Right lung (tissue), 5 donors: ENCODE measurements around the gene GNG7. TPM values are rescaled to one million over a fixed set of nuclear protein-coding genes. Genes with fewer than 3 reads are reported as not detected.
"Not testable (repeated sequence)": the region's sequence is repeated elsewhere in the genome, so short reads cannot be mapped to it uniquely, and the experiment has no call there.

Experiments used
- DNase-seq, 2 donors: peaks; one replicate each; pipeline ENCODE4 v3.0.0-alpha.2; 2013
- polyA plus RNA-seq, 5 donors: library from polyadenylated mRNA; unstranded; fragments of 120-200 nt; gene quantifications; one replicate each; pipeline versions ENCODE4 v1.2.1 to v1.2.3, GENCODE V29; 2013; ENCODE audit warnings: inconsistent platforms in 1 of 5, low replicate concordance in 1 of 5; ENCODE audit not compliant: insufficient read length in 5 of 5, insufficient read depth in 1 of 5

GNG7 gene
- polyA plus RNA-seq, 5 donors = 4.5 to 7.1 (median 5.8) TPM

DNA sequence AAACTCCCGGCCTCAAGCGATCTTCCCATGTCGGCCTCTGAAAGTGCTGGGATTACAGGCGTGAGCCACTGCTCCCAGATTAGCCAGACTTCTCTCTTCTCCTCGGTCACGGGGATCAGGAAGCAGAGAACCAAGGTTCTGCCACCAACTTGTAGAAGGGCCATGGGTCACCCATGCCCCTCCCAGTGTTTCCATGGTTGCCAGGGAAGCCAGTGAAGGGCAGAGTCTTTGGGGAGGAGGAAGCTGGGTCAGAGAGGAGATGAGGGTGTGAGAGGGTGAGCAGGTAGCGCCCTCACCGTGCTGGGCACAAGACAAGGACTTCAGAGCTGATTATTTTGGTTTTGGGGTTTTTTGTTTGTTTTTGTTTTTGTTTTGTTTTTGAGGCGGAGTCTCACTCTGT lies 77.1 kb downstream of the GNG7 start:
- no peak for DNase-seq

DNA sequence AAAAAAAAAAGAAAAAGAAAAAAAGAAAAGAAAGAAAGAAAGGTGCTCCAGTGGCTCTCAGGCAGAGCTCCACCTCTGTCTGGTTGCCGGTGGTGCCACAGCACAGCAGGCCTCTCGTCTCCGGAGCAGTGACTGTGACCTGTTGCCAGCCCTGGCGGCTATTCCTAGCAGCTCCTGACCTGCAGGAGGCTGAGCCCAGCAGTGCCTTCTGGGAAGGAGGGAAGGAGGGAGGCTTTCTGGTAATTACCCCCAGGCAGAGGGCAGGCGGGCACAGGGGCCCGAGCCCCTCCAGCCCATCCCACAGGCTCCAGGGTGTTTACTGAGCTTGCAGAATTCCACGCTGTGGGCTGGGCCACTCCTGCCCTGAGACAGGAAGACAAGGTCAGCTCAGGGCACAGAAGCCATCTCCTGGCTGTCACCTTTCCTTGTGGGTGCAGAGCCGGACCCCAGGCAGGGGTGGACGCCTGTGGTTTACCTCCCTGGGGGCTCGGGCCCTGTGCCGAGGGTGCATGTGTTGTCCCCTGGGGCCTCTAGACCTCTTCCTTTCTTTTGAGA lies 77.9 kb downstream of the GNG7 start:
- DNase-seq = no peak

DNA sequence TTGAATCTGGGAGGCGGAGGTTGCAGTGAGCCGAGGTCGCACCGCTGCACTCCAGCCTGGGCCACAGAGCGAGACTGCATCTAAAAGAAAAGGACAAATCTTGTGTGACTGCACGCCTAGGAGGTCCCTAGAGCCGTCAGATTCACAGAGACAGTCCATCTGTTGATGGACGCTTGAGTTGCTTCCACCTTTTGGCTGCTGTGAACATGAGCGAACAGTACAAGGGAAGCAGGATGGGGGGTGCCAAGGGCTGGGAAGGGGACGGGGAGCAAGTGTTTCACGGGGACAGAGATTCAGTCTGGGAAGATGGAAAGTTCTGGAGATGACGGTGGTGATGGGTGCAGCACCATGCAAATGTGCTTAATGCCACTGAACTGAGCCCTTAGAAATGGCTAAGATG lies 78.7 kb downstream of the GNG7 start:
- no peak for DNase-seq

DNA sequence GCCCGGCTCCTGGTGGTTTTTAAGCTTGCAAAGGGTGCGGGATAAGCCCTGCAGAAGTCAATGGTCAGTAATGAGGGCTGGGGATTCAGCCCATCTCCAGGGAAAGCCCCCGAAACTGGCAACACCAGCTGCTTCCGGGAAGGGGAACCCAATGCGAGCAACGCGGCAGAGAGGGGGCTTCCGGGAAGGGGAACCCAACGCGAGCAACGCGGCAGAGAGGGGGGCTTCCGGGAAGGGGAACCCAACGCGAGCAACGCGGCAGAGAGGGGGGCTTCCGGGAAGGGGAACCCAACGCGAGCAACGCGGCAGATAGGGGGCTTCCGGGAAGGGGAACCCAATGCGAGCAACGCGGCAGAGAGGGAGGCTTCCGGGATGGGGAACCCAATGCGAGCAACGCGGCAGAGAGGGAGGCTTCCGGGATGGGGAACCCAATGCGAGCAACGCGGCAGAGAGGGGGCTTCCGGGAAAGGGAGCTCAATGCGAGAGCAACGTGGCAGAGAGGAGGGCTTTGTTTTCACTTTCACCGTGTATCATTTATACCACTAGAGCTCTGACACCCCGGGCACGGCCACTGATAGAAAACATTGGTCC lies 80.0 kb downstream of the GNG7 start:
- DNase-seq = not testable (repeated sequence)

DNA sequence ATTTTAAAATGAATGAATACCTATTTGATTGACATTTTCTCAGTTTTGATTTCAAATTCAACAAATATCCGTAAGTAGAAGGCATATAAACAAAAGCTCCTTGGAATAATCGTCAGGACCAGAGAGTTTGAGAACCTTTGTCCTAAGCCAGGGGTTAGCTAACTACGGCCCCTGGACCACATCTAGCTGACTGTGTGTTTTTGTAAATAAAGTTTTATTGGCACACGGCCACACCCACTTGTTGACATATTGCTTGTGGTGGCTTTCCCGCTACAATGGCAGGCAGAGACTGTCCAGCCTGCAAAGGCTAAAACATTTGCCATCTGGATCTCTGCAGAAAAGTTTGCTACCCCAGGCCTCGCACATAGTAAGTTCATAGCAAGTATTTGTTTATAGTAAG lies 83.4 kb downstream of the GNG7 start:
- DNase-seq = no peak

DNA sequence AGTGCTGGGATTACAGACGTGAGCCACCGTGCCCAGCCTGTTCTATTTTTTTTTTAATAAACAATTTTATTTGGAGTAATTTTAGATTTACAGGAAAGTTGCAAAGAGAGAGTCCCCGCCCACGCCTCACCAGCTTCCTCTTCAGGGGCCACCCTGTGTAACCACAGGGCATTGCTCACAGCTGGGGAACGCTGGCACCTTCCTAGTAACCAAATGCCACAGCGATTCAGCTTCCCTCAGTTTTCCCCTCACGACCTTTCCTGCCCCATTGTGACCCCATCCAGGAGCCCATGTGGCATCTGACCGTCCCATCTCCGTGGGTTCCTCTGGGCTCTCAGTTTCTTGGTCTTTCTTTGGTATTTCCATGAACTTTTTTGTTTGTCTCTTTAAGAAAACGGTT lies 83.9 kb downstream of the GNG7 start:
- no peak for DNase-seq

DNA sequence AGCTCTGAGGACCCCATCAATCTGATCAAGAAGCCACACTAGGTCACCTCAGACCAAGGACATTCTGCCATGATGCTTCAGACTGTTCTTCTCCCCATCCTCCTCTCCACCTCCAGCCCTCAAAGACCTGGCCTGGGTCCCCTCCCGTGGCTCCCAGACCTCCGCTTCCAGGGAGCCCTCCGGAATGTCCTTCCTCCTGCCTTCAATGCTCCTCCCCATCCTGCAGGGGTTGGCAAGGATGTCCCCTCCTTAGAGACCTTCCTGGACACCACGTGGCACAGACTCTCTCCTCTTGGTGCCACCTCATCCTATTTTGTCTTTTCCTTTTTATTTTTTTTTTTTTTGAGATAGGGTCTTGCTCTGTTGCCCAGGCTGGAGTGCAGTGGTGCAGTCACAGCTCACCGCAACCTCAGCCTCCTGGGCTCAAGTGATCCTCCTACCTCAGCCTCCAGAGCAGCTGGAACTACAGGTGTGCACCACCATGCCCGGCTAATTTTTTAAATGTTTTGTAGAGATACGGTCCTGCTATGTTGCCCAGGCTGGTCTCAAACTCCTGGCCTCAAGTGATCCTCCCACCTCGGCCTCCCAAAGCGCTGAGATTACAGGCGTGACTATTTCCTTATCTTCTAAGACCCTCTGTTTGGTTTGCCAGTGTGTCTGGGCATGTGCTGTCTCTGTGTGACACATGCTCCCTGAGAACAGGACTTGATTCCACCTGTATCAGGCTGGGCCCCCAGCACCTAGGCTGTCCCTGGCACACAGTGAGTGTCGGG lies 84.9 kb downstream of the GNG7 start:
- DNase-seq = no peak

DNA sequence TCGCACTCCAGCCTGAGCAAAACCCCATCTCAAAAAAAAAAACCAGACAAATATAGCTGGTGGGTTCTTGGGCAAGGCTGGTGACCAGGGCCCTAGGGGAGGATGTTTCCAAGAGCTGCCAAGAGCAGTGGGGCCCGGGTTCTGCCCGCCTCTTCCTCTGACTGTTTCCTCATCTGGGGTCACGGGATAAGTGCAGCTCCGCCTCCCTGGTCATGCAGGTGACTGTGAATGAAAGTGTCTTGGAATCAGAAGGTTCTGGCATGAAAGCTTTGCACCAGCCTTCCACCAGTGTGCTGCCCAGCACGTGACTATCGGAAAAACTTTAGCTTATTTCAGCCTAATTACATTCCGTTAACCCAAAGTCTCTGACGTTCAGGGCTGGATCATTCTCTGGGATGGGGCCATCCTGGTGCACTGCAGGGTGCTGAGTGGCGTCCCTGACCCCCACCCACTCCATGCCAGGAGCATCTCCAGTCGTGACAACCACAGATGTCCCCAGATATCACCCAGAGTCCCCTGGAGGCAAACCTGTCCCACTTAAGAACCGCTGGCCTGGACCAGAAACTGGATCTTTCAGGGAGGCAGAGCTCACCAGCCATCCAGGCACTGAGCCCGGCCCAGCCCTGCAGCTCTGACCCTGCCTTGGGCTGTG lies 85.6 kb downstream of the GNG7 start:
- DNase-seq = no peak

DNA sequence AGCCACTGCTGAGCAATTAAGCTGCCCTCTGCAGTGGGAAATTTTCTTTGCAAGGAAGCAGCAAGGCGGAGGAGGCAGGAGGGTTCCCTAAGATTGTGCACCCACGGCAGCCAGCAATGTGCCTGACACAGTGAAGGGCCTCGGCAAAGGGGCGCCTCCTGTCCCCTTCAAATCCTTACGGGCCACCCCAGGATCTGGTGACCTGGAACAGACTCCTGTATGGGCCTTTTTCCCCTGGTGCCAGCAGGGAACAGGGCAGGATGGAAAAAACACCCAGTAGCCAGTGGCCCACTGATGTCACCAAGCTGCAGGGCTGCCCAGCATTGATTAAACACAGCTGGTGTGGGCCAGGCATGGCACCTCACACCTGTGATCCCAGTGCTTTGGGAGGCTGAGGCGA lies 86.7 kb downstream of the GNG7 start:
- no peak for DNase-seq

DNA sequence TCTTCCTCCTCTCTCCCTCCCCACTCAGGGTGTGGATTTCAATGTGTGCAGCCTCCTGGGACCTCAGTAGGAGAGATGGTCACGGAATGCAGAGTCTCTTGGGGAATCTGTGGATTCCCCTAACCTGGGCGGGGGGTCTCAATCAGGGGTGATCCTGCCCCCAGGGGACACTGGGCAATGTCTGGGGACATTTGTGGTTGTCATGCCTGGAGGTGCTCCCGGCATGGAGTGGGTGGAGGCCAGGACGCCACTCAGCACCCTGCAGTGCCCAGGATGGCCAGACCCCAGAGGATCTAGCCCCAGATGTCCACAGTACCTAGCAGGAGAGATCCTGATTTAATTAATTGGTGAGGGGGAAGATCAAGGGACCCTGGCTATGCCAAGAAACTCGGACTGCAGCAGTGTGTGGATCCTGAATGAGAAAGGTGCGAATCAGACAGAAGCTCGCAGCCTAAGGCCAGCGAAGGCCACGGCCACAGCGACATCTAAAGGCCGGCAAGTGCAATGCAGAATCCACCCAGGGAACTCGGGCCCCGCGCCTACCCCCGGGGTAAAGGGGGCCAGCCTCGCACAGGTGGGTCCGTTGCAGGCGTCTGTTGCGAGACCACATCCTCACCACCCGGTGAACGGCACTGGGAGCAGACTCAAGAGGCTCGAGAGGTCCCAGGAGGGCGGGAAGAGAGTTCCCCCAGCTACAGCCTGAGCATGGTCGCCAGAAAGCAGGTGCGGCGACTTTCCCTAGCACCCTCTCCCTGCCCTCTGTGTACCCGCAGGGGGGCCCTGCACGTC lies 88.8 kb downstream of the GNG7 start:
- DNase-seq = no peak

DNA sequence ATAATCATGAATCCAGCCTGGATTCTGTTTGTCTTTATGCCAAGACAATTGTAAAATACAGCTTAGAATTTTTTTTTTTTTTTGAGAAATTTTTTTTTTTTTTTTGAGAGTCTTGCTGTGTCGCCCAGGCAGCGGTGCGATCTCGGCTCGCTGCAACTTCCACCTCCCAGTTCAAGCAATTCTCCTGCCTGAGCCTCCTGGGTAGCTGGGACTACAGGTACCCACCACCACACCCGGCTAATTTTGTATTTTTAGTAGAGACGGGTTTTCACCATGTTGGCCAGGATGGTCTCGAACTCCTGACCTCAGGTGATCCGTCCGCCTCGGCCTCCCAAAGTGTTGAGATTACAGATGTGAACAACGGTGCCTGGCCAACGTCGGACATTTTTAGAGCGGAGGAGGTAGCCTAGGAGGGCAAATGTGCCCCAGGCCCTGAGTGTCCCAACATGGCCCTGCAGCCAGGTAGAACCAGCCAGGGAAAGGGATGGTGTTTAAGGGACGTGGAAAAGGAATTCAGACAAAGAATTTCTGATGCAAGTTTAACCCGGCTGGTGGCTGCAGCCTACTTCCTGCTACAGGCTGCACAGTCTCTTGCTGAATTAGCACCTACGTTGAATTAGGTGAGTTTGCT lies 89.8 kb downstream of the GNG7 start:
- no peak for DNase-seq

DNA sequence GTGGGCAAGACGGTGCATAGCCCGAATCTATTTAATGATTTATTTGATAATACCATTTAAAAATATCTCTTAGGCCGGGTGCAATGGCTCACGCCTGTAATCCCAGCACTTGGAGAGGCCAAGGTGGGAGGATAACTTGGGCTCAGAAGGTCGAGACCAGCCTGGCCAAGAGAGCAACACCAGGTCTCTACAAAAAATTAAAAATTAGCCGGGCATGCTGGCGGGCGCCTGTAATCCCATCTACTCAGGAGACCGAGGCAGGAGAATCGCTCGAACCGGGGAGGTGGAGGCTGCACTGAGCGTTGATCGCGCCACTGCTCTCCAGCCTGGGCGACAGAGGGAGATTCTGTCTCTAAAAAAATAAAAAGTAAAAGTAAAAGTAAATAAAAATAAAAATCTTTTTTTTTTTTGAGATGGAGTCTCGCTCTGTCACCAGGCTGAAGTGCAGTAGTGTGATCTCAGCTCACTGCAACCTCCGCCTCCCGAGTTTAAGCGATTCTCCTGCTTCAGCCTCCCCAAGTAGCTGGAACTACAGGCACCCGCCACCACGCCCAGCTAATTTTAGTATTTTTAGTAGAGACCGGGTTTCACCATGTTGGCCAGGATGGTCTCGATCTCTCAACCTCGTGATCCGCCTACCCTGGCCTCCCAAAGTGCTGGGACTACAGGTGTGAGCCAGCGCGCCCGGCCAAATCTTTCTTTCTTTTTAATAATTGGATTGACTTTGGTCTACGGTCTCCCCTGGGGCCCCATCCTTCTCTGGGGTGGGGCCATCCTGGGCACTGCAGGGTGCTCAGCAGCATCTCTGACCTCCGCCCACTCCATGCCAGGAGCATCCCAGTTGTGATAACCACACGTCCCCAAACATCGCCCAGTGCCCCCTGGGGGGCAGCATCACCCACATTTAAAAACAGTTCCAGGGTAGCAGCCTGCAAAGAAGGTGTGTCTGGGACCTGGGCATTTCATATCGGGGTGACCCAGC lies 90.7 kb downstream of the GNG7 start:
- no peak for DNase-seq

DNA sequence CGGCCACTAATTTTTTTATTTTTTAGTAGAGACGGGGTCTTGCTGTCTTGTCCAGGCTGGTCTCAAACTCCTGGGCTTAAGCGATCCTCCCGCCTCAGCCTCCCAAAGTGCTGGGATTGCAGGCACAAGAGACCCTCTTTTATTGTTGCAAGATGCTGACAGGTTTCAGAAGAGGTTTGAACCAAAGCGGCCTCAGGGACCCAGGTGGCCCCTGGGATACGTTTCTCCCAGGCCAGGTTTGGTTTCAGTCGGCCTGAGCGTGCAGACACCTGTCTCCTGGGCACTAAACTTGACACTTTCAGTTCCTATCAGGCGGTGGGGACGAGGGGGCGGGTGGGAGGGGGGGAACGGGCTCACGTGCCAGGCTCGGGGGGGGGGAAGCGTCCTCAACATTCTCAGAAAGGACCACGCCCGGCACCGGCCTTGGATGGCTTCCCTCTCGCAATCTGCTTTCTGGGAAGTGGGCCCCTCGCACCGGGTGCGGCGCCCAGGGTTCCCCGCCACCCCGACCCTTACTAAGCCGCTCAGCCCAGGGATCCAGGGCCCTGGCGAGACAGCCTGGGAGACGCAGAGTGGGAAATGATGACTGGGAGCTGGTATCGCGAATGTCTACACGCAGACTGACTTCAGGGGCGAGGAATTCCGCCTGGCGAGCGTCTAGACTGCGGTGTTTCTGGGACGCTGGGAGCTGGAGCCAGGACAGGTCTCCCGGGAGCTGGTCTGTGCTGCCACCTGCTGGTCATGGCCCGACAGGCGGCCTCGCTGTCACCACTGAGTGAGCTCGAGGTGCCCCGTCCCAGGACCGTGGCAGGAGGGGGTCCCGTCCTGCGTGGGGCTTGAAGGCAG lies 91.6 kb downstream of the GNG7 start:
- peak; percentile 76 to 77 for DNase-seq

DNA sequence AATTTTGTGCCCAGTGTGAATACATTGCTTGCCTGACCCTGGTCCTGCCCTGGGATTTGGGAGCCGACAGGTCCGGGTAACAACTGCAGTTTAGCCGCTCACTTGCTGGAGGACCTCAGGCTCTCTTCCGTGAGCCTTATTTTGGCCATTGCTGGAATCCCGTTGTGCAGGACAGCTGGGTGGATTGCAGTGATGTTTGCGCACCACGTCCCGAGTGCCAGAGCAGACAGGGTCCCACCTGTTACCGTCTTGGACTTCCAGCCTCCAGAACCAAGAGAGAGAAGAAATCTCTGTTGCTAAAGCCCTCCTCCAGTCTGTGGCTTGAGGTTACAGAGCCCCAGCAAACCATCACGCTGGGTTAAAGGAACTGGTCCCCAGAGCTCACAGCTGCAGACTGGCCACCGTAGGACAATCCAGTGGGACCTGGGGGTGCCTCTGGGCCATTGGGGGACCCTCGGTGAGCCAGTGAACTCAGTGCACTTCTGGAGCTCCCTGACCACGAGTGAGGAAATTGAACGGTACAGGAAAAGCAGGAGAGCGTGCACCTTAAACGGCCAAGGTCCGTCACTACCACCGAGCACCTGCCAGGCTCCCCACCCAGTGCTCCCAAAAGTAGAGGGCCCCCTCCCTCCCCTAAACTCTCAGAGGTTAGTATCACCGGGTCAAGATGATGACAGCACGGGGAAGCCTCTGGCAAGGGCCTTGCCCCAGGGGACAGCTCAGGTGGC lies 92.9 kb downstream of the GNG7 start:
- DNase-seq = no peak

DNA sequence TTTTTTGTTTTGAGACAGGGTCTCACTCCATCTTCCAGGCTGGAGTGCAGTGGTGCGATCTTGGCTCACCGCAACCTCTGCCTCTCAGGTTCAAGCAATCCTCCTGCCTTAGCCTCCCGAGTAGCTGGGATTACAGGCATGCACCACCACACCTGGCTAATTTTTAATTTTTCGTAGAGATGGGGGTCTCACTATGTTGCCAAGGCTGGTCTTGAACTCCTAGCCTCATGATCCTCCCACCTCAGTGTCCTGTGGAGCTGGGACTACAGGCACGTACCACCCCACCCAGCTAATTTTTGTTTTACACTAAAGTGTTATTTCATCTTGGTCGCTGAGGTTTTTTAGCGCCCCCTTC lies 93.5 kb downstream of the GNG7 start:
- not testable (repeated sequence) for DNase-seq

DNA sequence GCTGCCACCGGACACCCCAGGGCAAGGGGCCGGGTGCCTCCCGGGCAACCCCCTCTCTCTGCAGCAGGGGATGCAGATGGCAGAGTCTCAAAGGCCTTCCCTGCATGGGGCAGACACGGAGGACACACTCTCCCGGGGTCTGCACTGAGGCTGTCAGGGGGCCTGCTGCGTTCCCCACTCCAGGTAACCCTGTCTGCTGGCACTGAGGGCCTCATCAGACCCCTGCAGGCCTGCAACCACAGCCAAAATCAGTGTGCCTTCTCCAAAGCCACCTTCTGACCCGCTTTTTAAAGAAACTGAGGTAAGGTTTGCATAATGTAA lies 93.9 kb downstream of the GNG7 start:
- DNase-seq = no peak

DNA sequence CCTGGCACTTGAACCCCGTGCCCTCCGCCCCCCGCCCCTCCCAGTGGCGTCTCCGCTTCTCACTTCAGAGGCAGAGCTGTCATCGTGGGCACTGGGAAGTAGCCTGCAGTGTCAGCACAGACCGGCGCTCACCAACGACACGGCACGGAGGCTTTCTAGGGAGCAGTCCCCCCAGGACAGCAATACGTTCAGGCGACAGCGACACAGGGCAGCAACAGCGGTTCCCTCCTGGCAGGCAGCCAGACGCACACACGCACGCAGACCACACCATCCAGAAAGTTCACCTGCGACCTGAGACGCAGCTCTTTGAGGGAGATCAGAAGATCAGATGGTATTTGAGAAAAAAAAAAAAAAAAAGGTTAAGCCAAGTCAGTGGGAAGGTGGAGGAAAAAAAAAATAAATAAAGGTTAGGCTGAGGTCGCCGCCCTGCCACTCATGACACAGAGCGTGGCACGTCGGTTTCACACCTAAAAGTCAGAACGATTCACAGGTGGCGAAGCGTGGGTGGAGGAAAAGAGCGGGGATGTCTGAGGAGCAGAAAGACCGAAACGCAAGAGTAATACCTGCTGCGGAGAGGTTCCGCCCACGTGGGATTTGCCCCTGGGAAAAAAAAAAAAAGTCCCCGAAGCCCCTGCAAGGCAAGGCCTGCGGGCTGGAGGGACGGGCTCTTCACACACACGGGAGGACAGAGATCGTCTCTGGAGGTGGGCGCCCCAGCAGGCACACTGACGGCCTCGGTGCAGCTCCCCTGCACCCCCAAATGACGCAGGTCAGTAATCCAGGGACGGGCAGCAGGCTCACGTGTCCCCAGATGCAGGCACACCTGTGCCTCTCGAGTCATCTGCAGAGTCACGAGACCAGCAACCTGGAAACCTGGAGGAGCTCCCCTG lies 94.5 kb downstream of the GNG7 start:
- no peak for DNase-seq

DNA sequence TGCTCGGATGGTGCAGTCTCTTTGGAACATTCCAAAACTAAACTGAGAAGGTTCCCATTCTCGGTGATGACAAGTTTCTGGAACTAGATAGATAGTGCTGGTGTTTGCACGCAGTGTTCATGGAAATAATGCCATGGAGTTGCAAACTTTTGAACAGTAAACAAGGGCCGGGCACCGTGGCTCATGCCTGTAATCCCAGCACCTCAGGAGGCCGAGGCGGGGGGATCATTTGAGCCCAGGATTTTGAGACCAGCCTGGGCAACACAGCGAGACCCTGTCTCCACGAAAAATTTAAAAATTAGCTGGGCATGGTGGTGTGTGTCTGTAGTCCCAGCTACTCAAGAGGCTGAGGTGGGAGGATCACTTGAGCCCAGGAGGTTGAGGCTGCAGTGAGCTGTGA lies 95.7 kb downstream of the GNG7 start:
- DNase-seq = not testable (repeated sequence)
